GM21360 (cell line): ENCODE measurements around the gene ACOX3.
"Not testable (repeated sequence)": the region's sequence is repeated elsewhere in the genome, so short reads cannot be mapped to it uniquely, and the experiment has no call there.

Experiments
- ATAC-seq: cut with Tn5 transposase; IDR thresholded peaks from one replicate; pipeline ENCODE4 v1.9.1; 2021; ENCODE audit warnings: mild to moderate bottlenecking, moderate library complexity; ENCODE audit not compliant: unreplicated experiment

ACOX3 gene

DNA sequence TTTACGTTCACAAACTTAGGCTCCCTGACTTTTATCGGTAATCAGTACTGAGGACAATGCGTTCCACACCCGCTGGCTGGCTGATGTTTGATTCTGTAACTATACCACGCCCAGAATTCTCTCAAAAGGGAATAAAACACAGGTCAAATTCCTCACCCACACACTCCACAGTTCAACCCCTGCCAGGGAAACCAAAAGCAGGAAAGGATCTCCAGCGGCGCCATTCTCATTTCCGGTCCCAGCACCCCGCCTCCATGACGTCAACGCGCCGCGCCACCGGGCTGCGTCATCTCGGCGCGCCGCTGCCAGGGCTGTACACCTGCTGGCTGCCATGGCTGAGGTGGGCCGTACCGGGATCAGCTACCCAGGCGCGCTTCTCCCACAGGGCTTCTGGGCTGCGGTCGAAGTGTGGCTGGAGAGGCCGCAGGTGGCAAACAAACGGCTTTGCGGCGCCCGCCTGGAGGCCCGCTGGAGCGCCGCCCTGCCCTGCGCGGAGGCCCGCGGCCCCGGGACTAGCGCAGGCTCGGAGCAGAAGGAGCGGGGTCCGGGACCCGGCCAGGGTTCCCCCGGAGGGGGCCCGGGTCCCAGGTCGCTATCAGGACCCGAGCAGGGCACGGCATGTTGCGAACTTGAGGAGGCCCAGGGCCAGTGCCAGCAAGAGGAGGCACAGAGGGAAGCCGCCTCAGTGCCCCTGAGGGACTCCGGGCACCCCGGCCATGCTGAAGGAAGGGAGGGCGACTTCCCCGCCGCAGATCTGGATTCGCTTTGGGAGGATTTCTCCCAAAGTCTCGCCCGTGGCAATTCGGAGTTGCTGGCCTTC is at the start of gene ACOX3, which contains the start of gene TRMT44:
Gene ACOX3 (minus strand): TSS at position 232 of the 820 bp plus-strand sequence. CDS start 24,202 bp downstream, outside the sequence.
Gene TRMT44 (plus strand): TSS at position 286 of the 820 bp plus-strand sequence. CDS start 46 bp downstream, at position 332.
- peak; percentile 74 for ATAC-seq

DNA sequence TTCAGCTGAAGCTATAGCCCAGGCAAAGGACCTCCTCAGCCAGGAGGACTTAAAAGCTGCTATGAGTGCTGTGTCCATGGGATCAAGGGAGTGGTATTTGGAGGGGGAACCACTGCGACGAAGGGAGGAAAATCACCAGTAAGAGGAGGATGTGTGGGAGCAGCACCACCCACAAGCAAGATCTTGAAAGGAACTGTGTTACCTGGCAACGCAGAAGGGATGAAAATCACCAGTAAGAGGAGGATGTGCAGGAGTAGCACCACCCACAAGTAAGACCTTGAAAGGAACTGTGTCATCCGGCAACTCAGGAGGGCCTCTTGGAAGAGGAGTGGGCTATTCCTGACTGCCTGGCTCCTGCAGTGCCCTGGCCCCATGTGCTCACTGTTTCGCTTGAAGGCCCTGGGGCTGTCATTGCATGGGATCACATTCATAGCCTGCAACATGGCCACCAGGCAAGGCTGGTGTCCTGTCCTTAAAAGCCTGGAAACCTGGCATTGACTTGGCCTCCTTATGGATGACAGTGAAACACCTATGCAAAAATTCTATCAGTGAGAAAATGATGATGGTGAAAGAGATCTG is 48.4 kb upstream of the ACOX3 start:
- no peak for ATAC-seq

DNA sequence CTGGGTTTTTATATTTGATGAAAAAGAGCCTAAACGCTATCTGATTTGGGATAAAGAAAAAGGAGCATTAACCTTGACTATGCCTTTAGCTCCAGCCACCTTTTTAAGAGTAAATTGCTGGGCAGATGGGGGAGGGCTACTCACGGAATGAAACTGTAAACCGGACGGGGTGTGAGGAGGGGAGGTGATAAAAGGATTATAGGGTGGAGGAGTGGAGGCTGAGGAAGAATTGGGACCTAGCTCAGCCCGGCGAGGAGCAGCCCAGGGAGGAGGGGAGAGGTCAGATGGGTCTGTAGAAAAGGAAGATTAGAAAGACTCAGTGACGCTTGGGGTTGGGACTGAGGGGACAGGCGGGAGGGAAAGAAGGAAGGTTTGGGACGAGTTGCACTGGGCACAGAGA is 46.1 kb upstream of the ACOX3 start:
- not testable (repeated sequence) for ATAC-seq

DNA sequence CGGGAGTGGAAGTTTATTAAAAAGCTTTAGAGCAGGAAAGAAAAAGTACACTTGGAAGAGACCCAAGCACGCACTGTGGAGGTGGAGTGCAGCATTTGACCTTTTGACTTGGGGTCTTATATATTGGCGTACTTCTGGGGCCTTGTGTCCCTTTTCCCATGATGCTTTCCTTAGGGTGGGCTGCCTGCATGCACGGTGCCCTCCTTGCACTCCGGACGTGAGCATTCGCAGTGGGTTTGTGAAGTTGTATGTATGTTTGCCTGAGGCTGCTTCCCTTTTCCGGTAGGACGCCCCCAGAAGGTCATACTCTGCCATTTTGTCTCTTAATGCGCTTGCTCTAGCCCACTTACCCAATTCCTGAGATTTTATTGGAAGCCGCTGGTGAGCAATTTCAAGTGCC is 39.7 kb upstream of the ACOX3 start:
- ATAC-seq: no peak

DNA sequence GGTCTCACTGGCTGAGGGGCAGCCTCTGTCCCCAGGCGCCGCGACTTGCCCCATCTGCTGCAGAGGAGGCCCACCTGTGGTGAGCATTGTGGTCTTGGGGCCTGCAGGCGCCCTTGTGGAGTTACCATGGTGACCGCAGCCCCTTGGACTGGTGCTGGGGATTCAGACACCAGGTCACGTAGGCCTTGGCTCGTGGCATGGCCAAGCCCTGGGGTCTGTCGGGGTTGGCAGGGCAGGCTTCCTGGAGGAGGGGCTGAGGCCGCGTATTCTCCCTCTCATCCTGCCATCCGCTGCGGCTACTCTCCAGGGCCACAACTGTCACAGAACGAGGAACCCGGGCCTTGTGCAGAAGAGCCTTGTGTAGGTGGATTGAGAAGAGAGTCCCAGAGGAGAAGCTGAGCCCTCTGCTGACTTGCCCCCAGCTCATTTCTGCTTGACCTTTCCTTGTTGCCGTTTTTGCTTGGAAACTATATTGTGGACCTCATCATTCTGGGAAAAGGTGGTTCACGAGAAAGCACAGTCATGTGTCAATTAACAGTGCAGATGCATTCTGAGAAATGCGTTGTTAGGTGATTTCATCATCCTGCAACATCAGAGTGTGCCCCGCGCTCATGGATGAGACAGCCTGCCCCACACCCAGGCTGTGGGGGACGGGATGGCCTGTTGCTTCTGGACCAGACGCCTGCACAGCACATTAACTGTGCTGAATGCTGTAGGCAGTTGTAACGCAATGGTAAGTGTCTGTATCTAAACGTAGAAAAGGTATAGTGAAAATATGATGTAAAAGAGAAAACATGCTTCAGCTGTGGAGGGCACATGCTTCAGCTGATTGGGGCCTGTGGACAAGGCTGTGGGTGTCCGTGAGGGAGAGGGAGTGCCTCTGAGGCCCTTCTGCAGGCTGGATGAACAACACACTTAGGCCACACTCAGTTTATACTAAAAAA is 38.5 kb upstream of the ACOX3 start:
- ATAC-seq: no peak

DNA sequence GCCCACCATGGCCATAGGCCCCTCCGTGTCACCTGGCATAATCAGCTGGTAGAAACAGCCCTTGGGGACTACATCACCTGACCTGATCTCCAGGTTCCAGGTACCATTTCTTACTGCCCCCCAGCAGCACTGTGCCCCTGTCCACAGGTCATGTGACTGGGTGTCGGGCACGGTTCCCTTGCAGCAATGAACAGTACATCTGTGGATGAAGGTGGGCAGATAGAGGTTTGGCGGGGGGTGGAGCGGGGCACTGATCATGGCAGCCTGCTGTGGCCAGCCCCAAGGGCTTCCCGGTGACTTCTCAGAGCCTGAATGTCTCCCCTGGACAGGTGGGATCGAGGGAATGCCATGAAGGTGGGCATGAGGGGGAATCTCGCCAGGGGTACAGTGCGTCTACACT is 37.8 kb upstream of the ACOX3 start:
- no peak for ATAC-seq

DNA sequence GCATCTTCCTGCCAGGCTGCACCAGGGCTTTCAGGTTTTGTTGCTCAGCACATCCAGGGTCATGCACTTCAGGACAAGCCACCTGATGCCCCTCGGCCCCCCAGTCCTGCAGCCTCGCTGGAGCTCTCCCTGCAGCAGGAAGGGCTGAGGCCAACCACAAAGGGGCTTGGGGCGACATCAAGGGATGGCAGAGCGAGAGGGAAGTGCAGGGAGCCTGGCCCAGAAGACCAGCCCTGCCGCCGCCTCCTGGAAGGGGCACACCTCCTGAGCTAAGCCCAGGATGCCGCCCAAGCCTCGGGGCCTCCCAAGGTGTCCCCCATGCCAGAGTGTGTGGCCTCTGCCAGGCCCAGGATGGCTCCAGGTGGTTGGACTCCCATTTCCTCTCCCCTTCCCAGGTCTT is 37.2 kb upstream of the ACOX3 start:
- ATAC-seq: no peak

DNA sequence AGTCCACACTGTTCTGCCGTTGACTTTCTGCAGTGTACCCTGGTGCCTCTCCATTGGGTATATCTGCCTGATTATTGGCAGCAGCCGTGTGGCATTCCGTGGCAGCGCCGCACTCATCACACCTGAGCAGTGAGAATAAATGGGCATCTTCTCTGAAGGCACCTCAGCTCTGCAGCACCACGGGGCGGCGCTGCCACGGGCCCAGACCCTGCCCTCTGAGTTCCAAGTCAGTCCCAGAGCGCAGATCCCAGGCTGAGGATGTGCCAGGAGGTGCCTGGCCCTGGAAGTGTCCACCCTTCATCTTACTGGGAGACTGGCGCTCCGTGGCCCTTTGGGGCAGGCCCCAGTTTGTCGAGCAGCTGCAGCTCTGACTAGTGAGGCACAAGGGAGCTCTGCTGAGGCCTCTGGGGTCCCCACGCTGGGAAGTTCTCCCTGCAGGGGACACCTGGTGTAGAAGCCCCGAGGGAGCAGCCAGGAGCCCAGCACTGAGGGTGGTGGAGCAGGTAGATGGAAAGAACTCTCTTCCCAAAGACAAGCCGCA is 36.6 kb upstream of the ACOX3 start:
- no peak for ATAC-seq

DNA sequence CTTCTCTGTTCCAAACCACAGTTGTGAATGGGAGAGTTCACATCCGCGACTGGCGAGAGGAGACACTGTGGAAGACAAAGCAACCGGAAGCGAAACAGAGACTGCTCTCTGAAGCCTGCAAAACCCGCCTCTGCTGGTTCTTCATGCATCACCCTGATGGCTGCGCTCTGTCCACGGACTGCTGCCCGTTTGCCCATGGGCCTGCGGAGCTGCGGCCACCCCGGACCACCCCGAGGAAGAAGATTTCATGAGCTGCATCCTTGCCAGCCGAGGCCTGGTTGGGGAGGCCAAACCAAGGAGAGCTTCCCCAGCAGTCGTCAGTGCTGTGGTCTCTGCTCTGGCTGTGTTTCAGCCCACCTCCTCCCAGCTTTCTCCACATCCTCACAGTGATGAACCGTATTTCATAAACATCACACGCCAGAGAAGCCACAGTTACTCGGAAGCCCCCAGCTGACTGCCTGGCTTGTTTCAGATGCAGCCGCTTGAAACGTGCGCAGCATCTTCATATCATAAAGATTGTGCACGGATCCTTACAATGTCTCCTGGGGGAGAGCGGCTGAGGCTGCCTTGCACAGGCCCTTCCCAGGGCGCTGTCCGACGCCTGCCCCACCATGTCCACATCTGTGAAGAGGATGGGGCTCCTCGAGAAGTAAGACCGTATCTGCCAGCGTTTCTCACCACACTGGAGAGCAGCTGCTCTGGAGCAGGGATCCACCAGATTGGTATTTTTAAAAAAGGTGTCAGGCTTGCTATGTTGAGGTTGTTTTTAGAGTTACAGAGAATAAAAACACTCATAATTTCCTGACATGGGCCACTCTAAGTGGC is 35.4 kb upstream of the ACOX3 start:
- no peak for ATAC-seq

DNA sequence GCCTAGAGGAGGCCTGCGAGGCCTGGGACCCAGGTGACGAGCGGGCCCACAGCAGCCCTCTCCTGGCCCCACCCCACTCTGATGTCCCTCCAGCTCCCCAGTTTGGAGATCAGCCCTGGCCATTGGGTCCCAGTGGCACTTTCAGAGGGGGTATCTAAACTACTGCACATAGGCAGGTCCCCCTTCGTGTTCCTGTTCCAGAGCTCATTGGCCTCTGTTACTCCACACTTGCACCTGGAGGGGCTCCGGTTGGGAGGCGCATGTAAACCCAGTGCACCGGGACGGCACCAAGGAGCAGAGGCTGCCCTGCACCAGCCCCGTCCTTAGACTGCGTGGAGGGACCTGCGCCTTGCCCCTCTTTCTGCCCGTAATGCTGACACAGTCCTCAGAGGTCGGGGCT is 34.3 kb upstream of the ACOX3 start:
- no peak for ATAC-seq

DNA sequence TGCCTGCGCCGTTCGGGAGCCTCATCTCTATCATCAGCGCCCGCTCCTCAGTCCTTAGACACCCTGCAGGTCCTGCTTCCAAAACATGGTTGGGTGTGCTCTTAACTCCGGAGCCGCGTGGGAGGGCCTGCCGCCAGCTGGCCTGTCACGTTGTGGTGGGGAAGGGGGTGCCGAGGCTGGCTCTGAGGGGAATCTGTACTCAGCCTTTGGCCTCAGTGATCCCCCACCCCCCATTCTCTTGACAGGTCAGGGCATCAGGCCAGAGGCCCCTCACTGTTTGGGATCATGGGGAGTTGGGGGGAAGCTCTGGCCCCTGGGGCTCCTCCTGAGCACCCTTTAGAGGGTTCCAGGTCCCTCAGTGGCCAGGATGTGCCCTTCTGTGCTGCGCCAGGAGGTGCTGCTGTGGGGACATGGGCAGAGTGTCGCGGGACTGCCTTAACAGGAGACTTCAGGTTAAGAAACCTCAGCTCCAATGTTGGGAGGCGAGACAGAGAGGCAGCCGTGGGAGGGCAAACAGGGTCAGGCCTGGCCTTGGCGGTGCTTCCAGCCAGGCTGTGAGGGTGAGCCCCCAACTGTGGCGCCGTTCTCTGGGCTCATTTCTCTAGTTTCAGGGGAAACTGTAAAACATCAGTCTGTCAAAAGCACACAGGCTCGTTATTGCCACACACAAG is 33.5 kb upstream of the ACOX3 start:
- ATAC-seq: no peak

DNA sequence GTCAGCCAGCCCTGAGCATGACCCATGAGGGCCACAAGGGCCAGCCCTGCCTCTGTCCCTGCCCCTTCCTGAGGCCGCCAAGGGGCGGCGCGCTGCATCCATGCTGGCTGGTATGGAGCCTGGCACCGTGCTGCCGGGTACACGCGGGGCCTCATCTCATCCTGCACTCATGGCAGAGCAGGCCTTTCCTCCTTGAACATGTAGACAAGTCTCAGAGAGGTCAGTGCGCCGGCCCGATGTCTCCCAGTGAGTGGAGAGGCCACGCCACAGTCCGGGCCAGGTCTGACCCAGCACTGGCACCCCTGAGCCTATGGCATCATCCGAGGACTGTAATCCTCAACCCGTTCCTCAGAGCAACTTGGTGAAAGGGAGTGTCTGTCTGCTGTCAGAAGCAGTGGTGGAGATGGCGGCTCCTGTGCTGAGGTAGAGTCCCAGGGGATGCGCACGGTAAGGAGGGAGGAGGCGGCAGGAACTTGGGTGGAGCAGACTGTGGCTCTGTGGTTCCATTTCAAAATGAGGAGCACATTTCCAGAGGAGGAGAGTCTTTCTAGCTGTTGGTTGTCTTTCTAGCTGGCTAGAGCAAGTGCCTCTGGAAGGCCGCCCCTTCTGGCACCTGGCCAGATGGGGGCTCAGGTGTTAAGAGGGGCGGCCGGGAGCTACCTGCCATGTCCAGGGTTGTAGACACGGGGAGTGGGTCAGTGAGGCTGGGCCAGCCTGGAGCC is 32.8 kb upstream of the ACOX3 start:
- no peak for ATAC-seq

DNA sequence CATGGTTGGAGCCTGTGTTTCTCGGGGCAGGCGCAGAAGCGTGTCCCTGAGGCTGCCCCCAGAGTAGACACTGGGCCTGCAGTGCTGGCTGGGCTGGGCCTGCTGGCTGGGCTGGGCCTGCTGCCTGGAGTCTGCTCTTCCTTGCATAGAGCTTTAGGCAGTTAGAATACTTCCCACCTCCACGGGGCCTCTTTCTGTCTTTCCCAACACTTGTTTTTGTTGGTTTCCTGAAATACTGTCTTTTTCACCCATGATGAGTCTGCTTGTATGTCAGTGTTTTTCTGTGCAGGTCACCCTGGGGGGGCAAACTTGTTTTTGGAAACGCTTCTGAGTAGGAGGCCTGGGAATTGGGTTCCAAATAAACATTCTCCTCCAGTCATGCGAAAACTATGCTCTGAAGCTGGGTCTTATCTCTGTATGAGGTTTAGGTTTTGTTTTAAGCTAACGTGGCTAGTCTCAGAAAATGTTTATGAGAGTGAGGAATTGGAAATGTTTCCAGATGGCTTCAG is 32.2 kb upstream of the ACOX3 start:
- ATAC-seq: no peak

DNA sequence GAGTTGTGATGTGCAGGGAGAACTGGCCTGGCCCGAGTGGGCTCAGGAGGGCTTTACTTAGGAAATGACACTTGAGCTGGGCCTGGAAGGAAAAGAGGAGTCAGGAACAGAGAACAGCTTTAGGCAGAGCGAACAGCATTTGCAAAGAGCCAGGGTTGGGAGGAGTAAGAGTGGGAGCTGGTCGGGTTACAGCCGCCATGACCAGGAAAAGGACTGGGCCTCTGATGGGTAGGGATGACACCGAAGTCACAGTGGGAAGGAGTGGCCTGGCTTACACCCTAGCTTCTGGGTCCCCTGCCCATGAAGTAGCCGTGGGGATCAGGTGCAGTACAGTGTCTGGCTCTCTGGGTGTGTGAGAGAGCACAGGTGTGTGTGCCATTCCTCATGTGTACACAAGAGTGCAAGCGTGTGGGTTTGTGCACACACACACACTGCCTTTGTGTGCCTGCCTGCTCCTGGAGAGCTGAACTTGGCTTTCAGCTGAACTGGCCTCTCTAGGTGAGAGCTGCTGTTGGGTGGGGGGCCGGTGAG is 31.7 kb upstream of the ACOX3 start:
- no peak for ATAC-seq

DNA sequence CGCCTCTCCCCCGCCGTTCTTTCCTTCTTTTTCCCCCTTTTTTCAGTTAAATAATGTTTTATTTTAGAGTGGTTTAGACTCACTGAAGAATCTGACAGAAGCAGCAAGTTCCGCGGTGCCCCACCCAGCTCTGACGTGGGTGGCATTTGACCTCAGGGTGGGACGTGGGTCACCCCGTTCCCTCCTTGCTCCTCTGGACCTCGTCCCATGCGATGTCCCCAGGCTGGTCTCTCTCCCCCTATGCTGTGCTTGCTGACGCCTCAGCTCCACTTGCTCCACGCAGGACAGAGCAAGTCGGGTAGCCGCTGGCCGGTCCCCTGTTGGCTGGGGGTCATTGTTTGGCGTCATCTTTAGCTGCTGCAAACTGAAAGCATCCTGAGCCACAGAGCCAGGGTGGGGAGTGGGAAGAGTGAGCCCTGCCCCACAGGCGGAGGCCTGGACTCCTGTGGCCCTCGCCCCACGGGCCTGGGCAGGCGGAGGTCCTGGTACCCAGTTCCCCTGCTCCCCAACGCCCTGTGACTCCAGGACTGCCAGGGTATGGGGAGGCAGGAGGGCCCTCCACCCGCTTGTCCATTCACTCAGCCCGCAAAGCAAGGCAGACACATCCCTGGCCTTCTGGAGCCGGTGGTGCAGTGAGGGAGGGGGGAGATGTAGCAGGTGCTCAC is 30.8 kb upstream of the ACOX3 start:
- no peak for ATAC-seq

DNA sequence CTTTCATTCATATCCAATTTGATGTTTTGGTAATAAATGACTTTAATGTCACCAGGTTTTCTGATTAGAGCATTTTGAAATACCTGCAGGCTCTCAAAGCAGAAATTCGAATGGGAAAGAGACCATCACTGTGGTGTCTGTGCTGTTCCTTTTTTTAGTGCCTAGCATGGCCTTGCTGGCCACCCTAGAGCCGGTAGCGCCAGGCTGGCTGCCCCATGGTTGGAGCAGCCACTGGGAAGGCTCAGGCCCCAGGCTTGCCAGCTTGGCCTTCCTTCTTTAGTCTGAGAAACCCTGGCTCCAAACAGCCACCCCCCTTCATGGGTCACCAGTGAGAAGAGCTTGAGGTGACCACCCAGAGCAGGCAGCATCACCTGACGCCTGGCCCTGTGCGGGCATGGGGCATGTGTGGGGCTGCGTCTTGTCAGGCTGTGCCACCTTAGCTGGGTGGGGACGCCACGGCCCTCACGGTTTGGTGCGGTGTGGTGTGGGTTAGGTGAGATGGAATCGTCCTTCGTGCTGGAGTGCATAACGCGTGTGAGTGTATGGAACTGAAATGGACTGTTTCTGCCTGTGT is 30.0 kb upstream of the ACOX3 start:
- ATAC-seq: no peak

DNA sequence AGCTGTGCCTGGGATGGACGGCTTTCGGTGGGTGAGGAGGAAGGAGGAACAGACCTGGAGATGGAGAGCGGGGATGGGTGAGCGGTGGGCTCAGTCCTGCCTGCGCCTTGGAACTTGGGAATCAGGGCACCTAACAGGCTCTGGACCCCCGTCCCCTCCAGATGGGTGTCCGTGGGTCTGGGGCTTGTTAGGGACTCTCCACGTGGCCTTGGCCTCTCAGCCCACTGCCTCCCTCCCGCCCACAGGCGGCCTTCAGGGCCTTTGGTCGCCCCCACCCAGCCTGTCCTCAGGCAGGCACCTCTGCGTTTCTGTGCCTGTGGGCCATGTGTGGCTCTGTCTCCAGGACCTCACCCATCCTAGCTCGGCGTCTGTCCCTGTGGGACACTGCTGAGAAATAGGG is 29.0 kb upstream of the ACOX3 start:
- no peak for ATAC-seq
